GM18861 (cell line): ENCODE measurements around the gene SLC25A21.

Experiments
- ATAC-seq: cut with Tn5 transposase; IDR thresholded peaks from one replicate; pipeline ENCODE4 v1.9.1; 2021; ENCODE audit not compliant: unreplicated experiment

The SLC25A21 gene

GRCh38 chr14:36656687-36657398 lies 515.6 kb downstream of the SLC25A21 start:
- no peak for ATAC-seq

- no peak for ATAC-seq
Observed at GRCh38 chr14:36655963-36656686, 516.3 kb downstream of the SLC25A21 start.

- ATAC-seq, result no peak
Observed at GRCh38 chr14:36655571-36655962, 516.8 kb downstream of the SLC25A21 start.

- ATAC-seq, result no peak
Observed at GRCh38 chr14:36654794-36655381, 517.5 kb downstream of the SLC25A21 start.

- ATAC-seq, result no peak
Observed at GRCh38 chr14:36653962-36654793, 518.2 kb downstream of the SLC25A21 start.

GRCh38 chr14:36653413-36653812 lies 519.0 kb downstream of the SLC25A21 start:
- ATAC-seq, result no peak

- ATAC-seq, result no peak
Observed at GRCh38 chr14:36652542-36653201, 519.7 kb downstream of the SLC25A21 start.

- no peak for ATAC-seq
Observed at GRCh38 chr14:36649872-36650650, 522.3 kb downstream of the SLC25A21 start.

GRCh38 chr14:36647824-36648753 lies 524.3 kb downstream of the SLC25A21 start:
- no peak for ATAC-seq

GRCh38 chr14:36647417-36647823 lies 525.0 kb downstream of the SLC25A21 start:
- no peak for ATAC-seq

GRCh38 chr14:36646664-36647416 lies 525.6 kb downstream of the SLC25A21 start:
- no peak for ATAC-seq

- ATAC-seq, result no peak
Observed at GRCh38 chr14:36633580-36633979, 538.8 kb downstream of the SLC25A21 start.
